Measurements from ENCODE around the gene ADGRL2. TPM values are rescaled to one million over a fixed set of nuclear protein-coding genes. Genes with fewer than 3 reads are reported as not detected.
"Not testable (repeated sequence)": the region's sequence is repeated elsewhere in the genome, so short reads cannot be mapped to it uniquely, and the experiment has no call there.

The ADGRL2 gene
- total RNA-seq, 2 donors from 2014 or later: 7.4 to 10.5 TPM

- no peaks in the 10 kb centered on the region for H3K36me3 ChIP-seq
- H3K27ac ChIP-seq: no peak overlapping the region
- no peaks in the 10 kb centered on the region for H3K27me3 ChIP-seq
- no peak for DNase-seq
- no peak for TF ChIP-seq CTCF (IDR thresholded peaks at IDR 0.05)
- no peak overlapping the region for H3K4me3 ChIP-seq
- H3K9ac ChIP-seq (ENCODE audit: low read depth in 2 of 2, low read length in 2 of 2): no peak overlapping the region
- intact Hi-C loops (cut with DNase I): no loop called here
- peaks cover 5% of the 10 kb centered on the region for H3K4me1 ChIP-seq
- no peaks in the 10 kb centered on the region for H3K9me3 ChIP-seq
These were observed 76.4 kb downstream of the ADGRL2 start for GRCh38 chr1:81876901-81877733.

GRCh38 chr1:81877940-81878339 is 77.2 kb downstream of the ADGRL2 start:
- intact Hi-C loops (cut with DNase I): no loop called here
- Histone ChIP-seq H3K36me3 (no peaks in the 10 kb centered on the region), H3K27ac (no peak overlapping the region), H3K27me3 (no peaks in the 10 kb centered on the region), H3K9me3 (no peaks in the 10 kb centered on the region), H3K4me1 (peaks cover 5% of the 10 kb centered on the region), H3K9ac (ENCODE audit: low read depth in 2 of 2, low read length in 2 of 2) (no peak overlapping the region), H3K4me3 (no peak overlapping the region)
- TF ChIP-seq CTCF (IDR thresholded peaks at IDR 0.05): no peak
- DNase-seq: no peak

GRCh38 chr1:81878538-81878937 is 77.8 kb downstream of the ADGRL2 start:
- Histone ChIP-seq H3K36me3 (no peaks in the 10 kb centered on the region), H3K27me3 (no peaks in the 10 kb centered on the region), H3K4me3 (no peak overlapping the region), H3K9me3 (no peaks in the 10 kb centered on the region), H3K4me1 (peaks cover 5% of the 10 kb centered on the region), H3K9ac (ENCODE audit: low read depth in 2 of 2, low read length in 2 of 2) (no peak overlapping the region), H3K27ac (no peak overlapping the region)
- intact Hi-C loops (cut with DNase I): no loop called here
- TF ChIP-seq CTCF (IDR thresholded peaks at IDR 0.05): no peak
- DNase-seq: no peak

- Histone ChIP-seq H3K27me3 (no peaks in the 10 kb centered on the region), H3K9me3 (no peaks in the 10 kb centered on the region), H3K36me3 (no peaks in the 10 kb centered on the region), H3K9ac (ENCODE audit: low read depth in 2 of 2, low read length in 2 of 2) (no peak overlapping the region), H3K27ac (no peak overlapping the region), H3K4me1 (peaks cover 5% of the 10 kb centered on the region), H3K4me3 (no peak overlapping the region)
- intact Hi-C loops (cut with DNase I): no loop called here
- TF ChIP-seq CTCF (IDR thresholded peaks at IDR 0.05): no peak
- no peak for DNase-seq
These were observed 80.0 kb downstream of the ADGRL2 start for GRCh38 chr1:81880781-81881180.

GRCh38 chr1:81885291-81885690 is 84.6 kb downstream of the ADGRL2 start:
- Histone ChIP-seq H3K27me3 (no peaks in the 10 kb centered on the region), H3K4me3 (no peak overlapping the region), H3K9ac (ENCODE audit: low read depth in 2 of 2, low read length in 2 of 2) (no peak overlapping the region), H3K27ac (no peak overlapping the region), H3K36me3 (no peaks in the 10 kb centered on the region), H3K9me3 (no peaks in the 10 kb centered on the region), H3K4me1 (no peaks in the 10 kb centered on the region)
- intact Hi-C loops (cut with DNase I): no loop called here
- no peak for DNase-seq
- no peak for TF ChIP-seq CTCF (IDR thresholded peaks at IDR 0.05)

- H3K27ac ChIP-seq; H3K36me3 ChIP-seq; H3K27me3 ChIP-seq; H3K9me3 ChIP-seq; H3K4me1 ChIP-seq; H3K4me3 ChIP-seq; intact Hi-C loops (cut with DNase I); H3K9ac ChIP-seq (ENCODE audit: low read depth in 2 of 2, low read length in 2 of 2): not testable (repeated sequence)
- DNase-seq: peak; percentile 37
These were observed 85.6 kb downstream of the ADGRL2 start for GRCh38 chr1:81886292-81886691.

Measured in colonic mucosa (tissue), 4 donors.